NCI-H345 treated with DMSO at 0.1 percent for 48 hours (cell line): ENCODE data around the gene CAV3.

Source experiments
- DNase-seq: peaks from one replicate; lab custom pipeline; 2025; ENCODE audit not compliant: unreplicated experiment; lab: John Stamatoyannopoulos, UW

CAV3 gene

GRCh38 chr3:8790529-8790928, 56.9 kb downstream of the CAV3 start:
- DNase-seq: no peak

DNA sequence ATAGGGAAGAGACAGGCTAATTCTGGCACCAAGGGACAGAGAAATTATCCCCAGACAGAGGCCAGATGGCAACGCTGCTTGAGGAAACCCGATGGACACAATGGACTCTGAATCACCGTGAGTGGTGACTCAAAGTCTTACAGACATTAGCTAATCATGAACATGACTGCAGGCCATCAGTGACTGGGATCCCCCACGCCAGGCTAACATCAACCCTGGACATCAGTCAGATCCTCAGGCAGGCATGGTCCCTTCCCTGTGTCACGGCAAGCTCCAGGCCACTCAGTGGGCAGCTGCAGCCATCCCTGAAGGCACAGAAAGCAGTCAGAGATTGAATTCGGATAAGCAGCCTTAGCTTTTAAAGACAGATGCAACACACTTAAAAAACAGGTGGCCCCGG, 59.6 kb downstream of the CAV3 start:
- DNase-seq: no peak

- DNase-seq: no peak
Observed at GRCh38 chr3:8794247-8794646, 60.6 kb downstream of the CAV3 start.
